Brain microvascular endothelial cell (primary cell): ENCODE data around the gene LCN12.
A peak's percentile ranks its signal among the peaks of the same experiment; 100 is the strongest.

Source experiments
- DNase-seq: peaks from one replicate; pipeline ENCODE4 v3.0.0-alpha.2; 2020
- H3K27ac ChIP-seq: fragments of 250-450 bp; sonication (Bioruptor Pico); 2 replicates; pipeline ENCODE4 v1.5.1; 2020; ENCODE audit warnings: mild to moderate bottlenecking, moderate library complexity
- H3K27me3 ChIP-seq: fragments of 250-450 bp; sonication (Bioruptor Pico); replicated peaks from 2 replicates; pipeline ENCODE4 v1.5.1; 2020; ENCODE audit warnings: mild to moderate bottlenecking
- H3K36me3 ChIP-seq: fragments of 250-450 bp; sonication (Bioruptor Pico); replicated peaks from 2 replicates; pipeline ENCODE4 v1.5.1; 2020; ENCODE audit warnings: mild to moderate bottlenecking
- H3K4me3 ChIP-seq: 2 replicates; pipeline ENCODE4 v1.5.1; 2011; ENCODE audit warnings: low read depth, mild to moderate bottlenecking, control low read depth, low read length, moderate library complexity
- CTCF ChIP-seq: IDR thresholded peaks from 2 replicates; pipeline ENCODE4 v1.5.1; 2011; ENCODE audit warnings: low read depth, mild to moderate bottlenecking, moderate library complexity, low read length, control low read depth, inconsistent platforms; ENCODE audit errors: missing control alignments
- in situ Hi-C: cut with HindIII; loops from 2 replicates; pipeline ENCODE4 v1.10.0; 2017; ENCODE audit warnings: low sequenced_read_pairs, low pct_ligation_motif_present

LCN12 gene, protein sequence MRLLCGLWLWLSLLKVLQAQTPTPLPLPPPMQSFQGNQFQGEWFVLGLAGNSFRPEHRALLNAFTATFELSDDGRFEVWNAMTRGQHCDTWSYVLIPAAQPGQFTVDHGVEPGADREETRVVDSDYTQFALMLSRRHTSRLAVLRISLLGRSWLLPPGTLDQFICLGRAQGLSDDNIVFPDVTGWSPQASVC

GRCh38 chr9:136951541-136952320 lies at the start of gene LCN12:
Gene LCN12 (plus strand): TSS chr9:136952273. CDS start chr9:136952328, 55 bp downstream.
- no peak for TF ChIP-seq CTCF
- in situ Hi-C loops: no loop called here
- Histone ChIP-seq H3K4me3 (no peak within 1 kb of the TSS), H3K36me3 (no peaks in the 10 kb centered on the region), H3K27me3 (no peaks in the 10 kb centered on the region), H3K27ac (no peak within 1 kb of the TSS)
- DNase-seq: no peak

GRCh38 chr9:136903041-136903554 lies 49.0 kb upstream of the LCN12 start:
- peaks cover 26% of the 10 kb centered on the region for H3K36me3 ChIP-seq
- in situ Hi-C loops: no loop called here
- no peaks in the 10 kb centered on the region for H3K27me3 ChIP-seq
- H3K27ac ChIP-seq: peak overlapping the region; percentile 70
- H3K4me3 ChIP-seq: no peak overlapping the region
- TF ChIP-seq CTCF: no peak
- DNase-seq: peak; percentile 11

DNA sequence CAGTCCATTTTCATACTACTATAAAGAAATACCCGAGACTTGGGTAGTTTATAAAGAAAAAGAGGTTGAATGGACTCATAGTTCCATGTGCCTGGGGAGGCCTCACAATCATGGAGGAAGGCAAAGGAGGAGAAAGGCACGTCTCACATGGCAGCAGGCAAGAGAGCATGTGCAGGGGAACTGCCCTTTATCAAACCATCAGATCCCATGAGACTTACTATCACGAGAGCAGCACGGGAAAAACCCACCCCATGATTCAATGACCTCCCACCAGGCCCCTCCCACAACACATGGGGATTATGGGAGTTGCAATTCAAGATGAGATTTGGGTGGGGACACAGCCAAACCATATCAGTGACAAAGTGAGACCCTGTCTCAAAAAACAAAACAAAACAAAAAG lies 45.8 kb upstream of the LCN12 start:
- no peak for TF ChIP-seq CTCF
- DNase-seq: no peak
- no peaks in the 10 kb centered on the region for H3K27me3 ChIP-seq
- no peak overlapping the region for H3K4me3 ChIP-seq
- peaks cover 35% of the 10 kb centered on the region for H3K36me3 ChIP-seq
- in situ Hi-C loops: no loop called here
- no peak overlapping the region for H3K27ac ChIP-seq

GRCh38 chr9:136907011-136907914 lies 44.8 kb upstream of the LCN12 start:
- no peak for TF ChIP-seq CTCF
- no peak overlapping the region for H3K27ac ChIP-seq
- peaks cover 35% of the 10 kb centered on the region for H3K36me3 ChIP-seq
- no peak overlapping the region for H3K4me3 ChIP-seq
- no peak for DNase-seq
- in situ Hi-C loops: no loop called here
- no peaks in the 10 kb centered on the region for H3K27me3 ChIP-seq

- in situ Hi-C loops: no loop called here
- H3K4me3 ChIP-seq: no peak overlapping the region
- no peaks in the 10 kb centered on the region for H3K27me3 ChIP-seq
- TF ChIP-seq CTCF: no peak
- H3K27ac ChIP-seq: no peak overlapping the region
- DNase-seq: no peak
- H3K36me3 ChIP-seq: peaks cover 39% of the 10 kb centered on the region
These were observed 41.7 kb upstream of the LCN12 start for GRCh38 chr9:136910197-136910900.
